Adipocyte (in vitro differentiated cells): ENCODE results near the gene HADH.
"Not testable (repeated sequence)": the region's sequence is repeated elsewhere in the genome, so short reads cannot be mapped to it uniquely, and the experiment has no call there.

ENCODE experiments used
- DNase-seq: peaks from one replicate; pipeline ENCODE4 v3.0.0-alpha.2; 2015; ENCODE audit warnings: low read depth
- H3K27me3 ChIP-seq: replicated peaks from 2 replicates; pipeline ENCODE4 v1.7.0; 2013; ENCODE audit warnings: mild to moderate bottlenecking, low read length, moderate library complexity; ENCODE audit not compliant: control insufficient read depth, insufficient read depth
- H3K36me3 ChIP-seq: 2 replicates; pipeline ENCODE4 v1.7.0; 2013; ENCODE audit warnings: low read length, mild to moderate bottlenecking, moderate library complexity; ENCODE audit not compliant: control insufficient read depth, insufficient read depth, severe bottlenecking
- H3K4me1 ChIP-seq: 2 replicates; pipeline ENCODE4 v1.7.0; 2013; ENCODE audit warnings: mild to moderate bottlenecking, low read length, moderate library complexity; ENCODE audit not compliant: control insufficient read depth, insufficient read depth
- H3K4me3 ChIP-seq: 2 replicates; pipeline ENCODE4 v1.7.0; 2013; ENCODE audit warnings: mild to moderate bottlenecking, low read length, moderate library complexity
- H3K9ac ChIP-seq: 2 replicates; pipeline ENCODE4 v1.7.0; 2013; ENCODE audit warnings: mild to moderate bottlenecking, low read length, moderate library complexity
- H3K9me3 ChIP-seq: 2 replicates; pipeline ENCODE4 v1.7.0; 2013; ENCODE audit warnings: mild to moderate bottlenecking, low read length, moderate library complexity; ENCODE audit not compliant: control insufficient read depth

Gene HADH

GRCh38 chr4:107997794-107998193, 8.1 kb downstream of the HADH start:
- no peaks in the 10 kb centered on the region for H3K9me3 ChIP-seq
- peaks cover 45% of the 10 kb centered on the region for H3K36me3 ChIP-seq
- H3K27me3 ChIP-seq = no peaks in the 10 kb centered on the region

GRCh38 chr4:107999932-108000539, 10.3 kb downstream of the HADH start:
- DNase-seq = peak; percentile 6
- no peaks in the 10 kb centered on the region for H3K27me3 ChIP-seq
- H3K9ac ChIP-seq = no peak overlapping the region
- H3K9me3 ChIP-seq = no peaks in the 10 kb centered on the region
- no peak overlapping the region for H3K4me3 ChIP-seq
- H3K36me3 ChIP-seq = peaks cover 41% of the 10 kb centered on the region
- peaks cover 39% of the 10 kb centered on the region for H3K4me1 ChIP-seq

More at GRCh38 chr4:107997794-107998193, 8.1 kb downstream of the HADH start:
- no peak for DNase-seq
- Histone ChIP-seq H3K4me1 (peaks cover 47% of the 10 kb centered on the region), H3K9ac (peak overlapping the region; percentile 21), H3K4me3 (no peak overlapping the region)

GRCh38 chr4:108001540-108002135, 11.9 kb downstream of the HADH start:
- H3K27me3 ChIP-seq = no peaks in the 10 kb centered on the region
- H3K9me3 ChIP-seq = no peaks in the 10 kb centered on the region
- no peak overlapping the region for H3K9ac ChIP-seq
- H3K4me3 ChIP-seq = no peak overlapping the region
- peaks cover 44% of the 10 kb centered on the region for H3K4me1 ChIP-seq
- no peak for DNase-seq
- peaks cover 30% of the 10 kb centered on the region for H3K36me3 ChIP-seq

- H3K4me3 ChIP-seq = no peak overlapping the region
- peaks cover 28% of the 10 kb centered on the region for H3K4me1 ChIP-seq
- no peaks in the 10 kb centered on the region for H3K9me3 ChIP-seq
- no peaks in the 10 kb centered on the region for H3K27me3 ChIP-seq
- H3K36me3 ChIP-seq = peaks cover 21% of the 10 kb centered on the region
- H3K9ac ChIP-seq = no peak overlapping the region
- no peak for DNase-seq
These were observed 14.4 kb downstream of the HADH start for GRCh38 chr4:108003982-108004515.

- Histone ChIP-seq H3K4me3 (no peak overlapping the region), H3K4me1 (peaks cover 32% of the 10 kb centered on the region), H3K36me3 (peaks cover 16% of the 10 kb centered on the region), H3K9me3 (no peaks in the 10 kb centered on the region), H3K27me3 (no peaks in the 10 kb centered on the region), H3K9ac (no peak overlapping the region)
- no peak for DNase-seq
These were observed 15.0 kb downstream of the HADH start for GRCh38 chr4:108004646-108005045.

GRCh38 chr4:108005807-108006206, 16.1 kb downstream of the HADH start:
- Histone ChIP-seq H3K9ac (no peak overlapping the region), H3K9me3 (no peaks in the 10 kb centered on the region), H3K4me3 (no peak overlapping the region), H3K36me3 (peaks cover 6% of the 10 kb centered on the region), H3K27me3 (no peaks in the 10 kb centered on the region), H3K4me1 (peaks cover 43% of the 10 kb centered on the region)
- no peak for DNase-seq

- Histone ChIP-seq H3K9me3 (no peaks in the 10 kb centered on the region), H3K36me3 (peaks cover 9% of the 10 kb centered on the region), H3K4me1 (peaks cover 42% of the 10 kb centered on the region), H3K4me3 (no peak overlapping the region), H3K27me3 (no peaks in the 10 kb centered on the region), H3K9ac (no peak overlapping the region)
- DNase-seq = no peak
These were observed 16.7 kb downstream of the HADH start for GRCh38 chr4:108006361-108006760.

GRCh38 chr4:108007984-108008383, 18.3 kb downstream of the HADH start:
- H3K9me3 ChIP-seq = no peaks in the 10 kb centered on the region
- H3K9ac ChIP-seq = no peak overlapping the region
- no peaks in the 10 kb centered on the region for H3K27me3 ChIP-seq
- H3K4me1 ChIP-seq = peaks cover 35% of the 10 kb centered on the region
- peaks cover 24% of the 10 kb centered on the region for H3K36me3 ChIP-seq
- no peak overlapping the region for H3K4me3 ChIP-seq
- no peak for DNase-seq

- peaks cover 35% of the 10 kb centered on the region for H3K4me1 ChIP-seq
- DNase-seq = peak; percentile 51
- no peaks in the 10 kb centered on the region for H3K9me3 ChIP-seq
- H3K9ac ChIP-seq = no peak overlapping the region
- peaks cover 30% of the 10 kb centered on the region for H3K36me3 ChIP-seq
- no peak overlapping the region for H3K4me3 ChIP-seq
- no peaks in the 10 kb centered on the region for H3K27me3 ChIP-seq
These were observed 19.0 kb downstream of the HADH start for GRCh38 chr4:108008721-108009120.

- Histone ChIP-seq H3K27me3 (no peaks in the 10 kb centered on the region), H3K4me3 (no peak overlapping the region), H3K9ac (no peak overlapping the region), H3K36me3 (peaks cover 44% of the 10 kb centered on the region), H3K9me3 (no peaks in the 10 kb centered on the region), H3K4me1 (peaks cover 33% of the 10 kb centered on the region)
- DNase-seq = peak; percentile 58
These were observed 20.5 kb downstream of the HADH start for GRCh38 chr4:108010167-108010566.

- H3K9me3 ChIP-seq, DNase-seq, H3K4me3 ChIP-seq, H3K9ac ChIP-seq, H3K27me3 ChIP-seq: not testable (repeated sequence)
- Histone ChIP-seq H3K36me3 (peaks cover 64% of the 10 kb centered on the region), H3K4me1 (peaks cover 25% of the 10 kb centered on the region)
These were observed 22.7 kb downstream of the HADH start for GRCh38 chr4:108012382-108012781.
